ENCODE data around the gene FOCAD.

- TF ChIP-seq CTCF (conservative IDR thresholded peaks at IDR 0.05; ENCODE audit: low read depth, low read length) (no peak), EZH2 (IDR thresholded peaks at IDR 0.05; ENCODE audit: borderline replicate concordance, low read depth, low read length, poor library complexity, severe bottlenecking) (no peak)
These were observed 44.6 kb downstream of the FOCAD start for GRCh38 chr9:20728493-20729220.
